CD4-positive, alpha-beta T cell (primary cell): ENCODE measurements around the gene RUNDC1. TPM values are rescaled to one million over a fixed set of nuclear protein-coding genes. Genes with fewer than 3 reads are reported as not detected.

Source experiments
- ATAC-seq: fragments of 200-7000 bp; cut with Tn5 transposase; one replicate; pipeline ENCODE4 v1.10.0; 2022; ENCODE audit warnings: mild to moderate bottlenecking; ENCODE audit not compliant: poor library complexity
- CTCF ChIA-PET: fragments of 350-600 bp; sonication (Branson Sonifier 250); formaldehyde crosslinking; loops from one replicate; lab custom pipeline; 2021; ENCODE audit warnings: antibody characterized with exemption, inconsistent platforms; lab: Charles Lee
- POLR2A ChIA-PET: fragments of 350-600 bp; sonication (Branson Sonifier 250); formaldehyde crosslinking; loops from one replicate; lab custom pipeline; 2021; ENCODE audit warnings: antibody characterized with exemption, inconsistent platforms; lab: Charles Lee
- DNase-seq, 14 experiments: peaks; one replicate each; pipeline ENCODE4 v3.0.0-alpha.2; 2013 to 2020; ENCODE audit warnings: mixed read lengths in 2 of 14
- H3K27ac ChIP-seq, 2 donors: one replicate each; pipeline versions ENCODE4 v1.5.1 to v1.7.0; 2013; ENCODE audit warnings: low read length in 2 of 2, low read depth in 1 of 2, mild to moderate bottlenecking in 1 of 2
- H3K27me3 ChIP-seq, 2 experiments: 1 replicate in 1 of 2; 2 replicates in 1 of 2; pipeline versions ENCODE4 v1.6.1 to v1.7.0; 2013; ENCODE audit warnings: low read length in 2 of 2, control low read depth in 1 of 2, mild to moderate bottlenecking in 1 of 2, moderate library complexity in 1 of 2; ENCODE audit not compliant: insufficient read depth in 2 of 2, control insufficient read depth in 1 of 2
- H3K36me3 ChIP-seq: one replicate; pipeline ENCODE4 v1.6.1; 2013; ENCODE audit warnings: low read length, control low read depth; ENCODE audit not compliant: insufficient read depth
- H3K4me1 ChIP-seq: one replicate; pipeline ENCODE4 v1.6.1; 2013; ENCODE audit warnings: low read length, control low read depth; ENCODE audit not compliant: insufficient read depth
- H3K4me3 ChIP-seq: one replicate; pipeline ENCODE4 v1.5.1; 2013; ENCODE audit warnings: mild to moderate bottlenecking, low read length, moderate library complexity
- H3K9me3 ChIP-seq, 2 experiments: 1 replicate in 1 of 2; 2 replicates in 1 of 2; pipeline versions ENCODE4 v1.6.1 to v1.7.0; 2013; ENCODE audit warnings: low read length in 2 of 2, mild to moderate bottlenecking in 2 of 2, control low read depth in 1 of 2, moderate library complexity in 1 of 2; ENCODE audit not compliant: control insufficient read depth in 1 of 2, insufficient read depth in 1 of 2
- H3K27ac Mint-ChIP-seq: one replicate; pipeline ENCODE4 v1.8.0; 2020; ENCODE audit warnings: mixed read lengths
- H3K27me3 Mint-ChIP-seq: one replicate; pipeline ENCODE4 v1.8.0; 2021; ENCODE audit warnings: mixed read lengths
- H3K36me3 Mint-ChIP-seq: one replicate; pipeline ENCODE4 v1.8.0; 2021; ENCODE audit warnings: low read depth, mixed read lengths
- H3K4me1 Mint-ChIP-seq: one replicate; pipeline ENCODE4 v1.8.0; 2021; ENCODE audit warnings: low read depth, mixed read lengths
- H3K4me3 Mint-ChIP-seq: one replicate; pipeline ENCODE4 v1.8.0; 2020; ENCODE audit warnings: mild to moderate bottlenecking, mixed read lengths
- H3K9me3 Mint-ChIP-seq: one replicate; pipeline ENCODE4 v1.8.0; 2020; ENCODE audit warnings: mixed read lengths
- CTCF ChIP-seq: fragments of 200-600 bp; IDR thresholded peaks from one replicate; pipeline ENCODE4 v1.8.0; 2022; ENCODE audit warnings: antibody characterized with exemption, mild to moderate bottlenecking
- intact Hi-C, 2 experiments: fragments of 100-400 bp; cut with DNase I in 1 of 2; cut with micrococcal nuclease in 1 of 2; formaldehyde crosslinking; loops; one replicate each; pipeline versions ENCODE4 v1.15.1 to v1.9.0; 2023 to 2025; cut with DNase I, micrococcal nuclease
- total RNA-seq, 174 experiments: library from RNA in 2 of 174; stranded (reverse) in 2 of 174; gene quantifications; one replicate each; pipeline ENCODE4 v1.2.3 and lab custom pipeline; 2021 to 2026

Gene RUNDC1
- total RNA-seq, 2 experiments from 2014 or later: 11.6 to 11.7 TPM

- H3K9me3 Mint-ChIP-seq: no peaks in the 10 kb centered on the region
- Histone ChIP-seq H3K27me3 (no peaks in the 10 kb centered on the region), H3K9me3 (no peaks in the 10 kb centered on the region), H3K4me3 (no peak overlapping the region), H3K4me1 (no peaks in the 10 kb centered on the region), H3K27ac (no peak overlapping the region), H3K36me3 (no peaks in the 10 kb centered on the region)
- H3K4me3 Mint-ChIP-seq: no peak overlapping the region
- ATAC-seq: no peak
- no peak for DNase-seq
- H3K27me3 Mint-ChIP-seq: no peaks in the 10 kb centered on the region
- no peaks in the 10 kb centered on the region for H3K4me1 Mint-ChIP-seq
- intact Hi-C loops: no loop called here
- POLR2A ChIA-PET: no interaction called here
- H3K36me3 Mint-ChIP-seq: no peaks in the 10 kb centered on the region
- TF ChIP-seq CTCF: no peak
- H3K27ac Mint-ChIP-seq: no peak overlapping the region
- CTCF ChIA-PET: no interaction called here
Observed at GRCh38 chr17:43042025-43042628, 61.8 kb downstream of the RUNDC1 start.

Other genes with a start within 250 kb of the RUNDC1 start
- 10 to 100 TPM; 73.3 to 76.1 TPM for gene EZH1, start 235.5 kb upstream of the RUNDC1 start, total RNA-seq
- not detected for gene RAMP2, start 219.3 kb upstream of the RUNDC1 start, total RNA-seq
- gene VPS25, start 207.1 kb upstream of the RUNDC1 start, total RNA-seq: 10 to 100 TPM; 40.6 to 45.7 TPM
- under 1 TPM; 0.42 to 0.74 TPM for gene WNK4, start 200.0 kb upstream of the RUNDC1 start, total RNA-seq
- 1 to 10 TPM; 4.0 to 4.5 TPM for gene COA3, start 181.9 kb upstream of the RUNDC1 start, total RNA-seq
- not detected for gene CNTD1, start 181.7 kb upstream of the RUNDC1 start, total RNA-seq
- 100 to 1,000 TPM; 130 to 138 TPM for gene BECN1, start 156.3 kb upstream of the RUNDC1 start, total RNA-seq
- 10 to 100 TPM; 62.1 to 62.5 TPM for gene PSME3, start 147.2 kb upstream of the RUNDC1 start, total RNA-seq
- 1 to 10 TPM; 2.5 to 2.9 TPM for gene AOC2, start 136.0 kb upstream of the RUNDC1 start, total RNA-seq
- 1 to 10 TPM in 1 of 2 experiments, under 1 TPM in 1; 0.78 to 1.0 TPM for gene AOC3, start 129.4 kb upstream of the RUNDC1 start, total RNA-seq
- gene G6PC1, start 79.8 kb upstream of the RUNDC1 start, total RNA-seq: not detected
- 10 to 100 TPM; 60.4 to 70.8 TPM for gene AARSD1, start 16.1 kb upstream of the RUNDC1 start, total RNA-seq
- under 1 TPM in 1 of 2 experiments, not detected in 1; 0.20 TPM for gene PTGES3L, start 485 bp upstream of the RUNDC1 start, total RNA-seq
- 1,000 to 10,000 TPM; 1,923 to 1,951 TPM for gene RPL27, start 17.9 kb downstream of the RUNDC1 start, total RNA-seq
- 10 to 100 TPM; 23.0 to 24.7 TPM for gene IFI35, start 26.2 kb downstream of the RUNDC1 start, total RNA-seq
- gene VAT1, start 41.8 kb downstream of the RUNDC1 start, total RNA-seq: 10 to 100 TPM; 27.5 to 27.6 TPM
- under 1 TPM; 0.27 to 0.28 TPM for gene RND2, start 44.7 kb downstream of the RUNDC1 start, total RNA-seq
- gene BRCA1, start 144.8 kb downstream of the RUNDC1 start, total RNA-seq: 1 to 10 TPM; 1.2 to 1.3 TPM
- gene NBR1, start 190.6 kb downstream of the RUNDC1 start, total RNA-seq: 10 to 100 TPM; 23.7 TPM
- 1 to 10 TPM; 6.3 to 6.4 TPM for gene TMEM106A, start 231.3 kb downstream of the RUNDC1 start, total RNA-seq
- 1 to 10 TPM in 1 of 2 experiments, under 1 TPM in 1; 0.47 to 1.0 TPM for gene CCDC200, start 248.1 kb downstream of the RUNDC1 start, total RNA-seq